ENCODE measurements around the gene FAM114A1.
"Not testable (repeated sequence)": the region's sequence is repeated elsewhere in the genome, so short reads cannot be mapped to it uniquely, and the experiment has no call there.

The FAM114A1 gene

DNA sequence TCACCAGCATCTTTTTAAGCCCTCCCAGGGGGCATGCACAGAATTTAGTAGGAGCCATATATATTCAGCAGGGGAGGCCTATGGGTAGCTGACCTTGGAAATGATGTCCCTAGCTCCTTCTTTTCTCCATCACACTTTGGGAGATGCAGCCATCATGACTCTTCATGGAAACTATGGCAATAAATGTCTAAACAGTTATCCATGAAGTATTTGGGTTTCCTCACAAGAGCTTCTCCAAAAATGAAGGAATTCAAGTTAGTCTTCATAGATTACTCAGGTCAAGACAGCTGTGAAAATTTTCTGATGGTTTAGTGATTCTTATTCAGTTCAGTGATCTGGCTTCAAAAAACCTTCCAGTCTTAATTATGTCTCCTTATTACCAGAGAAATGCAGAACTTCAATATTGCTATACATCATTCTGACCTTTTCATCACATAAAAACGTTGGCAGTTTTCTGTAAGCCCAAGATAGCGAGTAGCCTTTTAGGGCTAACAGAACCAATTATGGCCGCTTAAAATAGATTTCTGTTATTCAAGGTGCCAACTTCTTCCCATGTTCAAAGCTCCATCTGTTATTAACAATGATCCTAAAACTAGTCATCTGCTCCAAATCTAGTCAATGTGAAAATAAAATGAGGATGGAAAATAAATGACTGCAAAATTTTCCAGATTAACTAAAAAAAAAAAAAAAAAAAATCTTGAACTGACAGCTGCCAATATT, 112.1 kb downstream of the FAM114A1 start:
- DNase-seq = no peak

DNA sequence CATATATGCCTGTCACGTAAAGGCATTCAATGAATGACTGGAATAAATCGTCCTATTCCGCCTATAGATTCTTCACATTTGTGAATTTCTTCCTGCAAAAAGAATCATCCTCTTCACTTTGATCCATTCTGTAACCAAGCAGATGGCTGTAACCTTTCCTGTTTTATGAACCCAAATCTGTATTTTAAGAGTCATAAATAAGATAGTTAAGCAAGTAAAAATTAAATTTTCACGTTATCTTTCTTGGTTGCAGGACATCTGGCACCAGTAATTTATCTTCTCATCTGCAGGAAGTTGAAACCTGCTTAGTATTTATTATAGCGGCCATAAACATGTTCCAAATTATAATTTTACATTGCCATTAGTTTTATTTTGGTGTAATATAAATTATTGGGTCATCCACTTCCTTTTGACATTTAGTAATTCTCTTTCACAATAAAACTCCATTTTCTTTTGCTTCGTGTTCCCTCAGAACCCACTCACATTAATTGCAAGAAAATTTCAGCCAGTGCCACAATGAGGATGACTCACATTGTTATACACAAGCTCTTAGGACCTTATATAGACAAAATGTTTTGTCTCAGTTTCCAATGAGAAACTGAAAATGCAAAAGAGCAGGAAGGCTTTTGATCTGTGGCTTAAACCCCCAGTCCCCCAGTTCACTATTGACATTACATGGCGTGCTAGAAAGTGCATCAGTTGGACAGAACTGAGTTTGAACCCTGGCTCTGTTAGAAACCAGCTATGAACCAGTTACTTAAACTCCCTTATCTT, 113.5 kb downstream of the FAM114A1 start:
- peak; percentile 96 for DNase-seq

DNA sequence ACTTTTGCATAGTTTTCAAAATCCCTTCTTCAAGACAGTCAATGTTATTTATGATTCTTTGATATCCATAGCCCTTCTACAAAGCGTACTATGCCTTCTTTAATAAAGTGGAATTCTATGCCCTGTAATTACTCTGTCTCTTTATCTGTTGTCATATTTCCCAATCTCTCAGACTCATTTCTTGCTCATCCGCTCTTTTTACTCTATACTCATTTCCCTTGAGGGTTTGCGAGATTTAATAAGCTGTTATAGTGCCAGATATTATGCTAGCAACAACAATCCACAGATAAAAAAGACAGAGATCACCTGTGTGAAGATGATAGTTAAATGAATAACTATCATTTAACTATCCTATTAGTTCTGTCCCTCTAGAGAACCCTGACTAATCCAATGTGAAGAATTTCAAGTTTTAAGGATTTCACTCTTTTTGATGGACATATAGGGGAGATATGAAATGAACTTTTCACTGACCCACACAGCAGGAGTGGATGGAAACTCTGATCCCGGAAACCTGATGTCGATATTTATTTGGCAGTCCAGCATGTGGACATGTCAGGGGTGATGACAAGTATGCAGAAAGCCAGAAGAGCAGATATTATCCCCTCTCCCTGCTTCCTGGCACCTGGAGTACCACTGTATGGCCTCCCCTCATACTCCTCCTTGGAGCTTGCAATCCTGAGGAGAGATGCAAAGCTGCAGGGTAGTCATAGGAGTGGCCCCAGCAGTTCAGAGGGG, 114.9 kb downstream of the FAM114A1 start:
- DNase-seq = peak; percentile 37

DNA sequence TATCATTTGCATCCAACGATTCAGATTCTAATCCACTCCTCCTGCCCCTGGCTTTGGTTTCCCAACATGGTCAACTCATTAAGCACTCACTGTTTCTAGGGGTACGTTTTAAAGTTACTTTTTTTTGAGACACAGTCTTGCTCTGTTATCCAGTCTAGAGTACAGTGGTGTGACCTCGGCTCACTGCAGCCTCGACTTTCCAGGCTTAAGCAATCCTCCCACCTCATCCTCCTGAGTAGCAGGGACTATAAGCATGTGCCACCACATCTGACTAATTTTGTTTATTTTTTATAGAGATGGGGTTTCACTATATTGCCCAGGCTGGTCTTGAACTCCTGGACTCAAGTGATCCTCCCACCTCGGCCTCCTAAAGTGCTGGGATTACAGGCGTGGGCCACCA, 115.7 kb downstream of the FAM114A1 start:
- peak; percentile 87 for DNase-seq

DNA sequence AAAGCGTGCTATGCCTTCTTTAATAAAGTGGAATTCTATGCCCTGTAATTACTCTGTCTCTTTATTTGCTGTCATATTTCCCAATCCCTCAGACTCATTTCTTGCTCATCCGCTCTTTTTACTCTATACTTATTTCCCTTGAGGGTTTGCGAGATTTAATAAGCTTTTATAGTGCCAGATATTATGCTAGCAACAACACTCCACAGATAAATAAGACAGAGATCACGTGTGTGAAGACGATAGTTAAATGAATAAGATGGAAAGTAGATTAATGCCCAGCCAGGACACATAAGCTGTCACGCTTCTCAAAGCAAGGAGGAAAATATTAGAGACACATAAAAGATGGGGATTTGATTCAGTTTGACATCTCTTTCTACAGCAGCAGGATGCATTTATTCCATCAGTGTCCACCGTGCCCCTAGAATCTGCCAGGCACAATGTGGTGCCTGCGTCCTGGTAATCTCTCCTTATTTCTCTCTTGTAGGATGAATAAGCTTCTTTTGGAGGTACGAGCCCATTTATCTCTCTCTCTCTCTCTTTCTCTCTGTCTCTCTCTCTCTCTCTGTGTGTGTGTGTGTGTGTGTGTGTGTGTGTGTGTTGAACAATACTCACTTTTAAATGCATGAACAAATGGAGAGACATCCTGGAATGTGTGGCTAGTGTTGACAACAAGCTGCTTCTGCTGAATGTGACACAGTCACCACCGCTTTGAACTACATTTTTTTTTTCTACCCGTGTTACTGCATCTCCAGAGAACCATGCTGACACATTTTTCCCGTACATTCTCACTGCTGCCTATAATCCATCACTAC, 116.4 kb downstream of the FAM114A1 start:
- no peak for DNase-seq

DNA sequence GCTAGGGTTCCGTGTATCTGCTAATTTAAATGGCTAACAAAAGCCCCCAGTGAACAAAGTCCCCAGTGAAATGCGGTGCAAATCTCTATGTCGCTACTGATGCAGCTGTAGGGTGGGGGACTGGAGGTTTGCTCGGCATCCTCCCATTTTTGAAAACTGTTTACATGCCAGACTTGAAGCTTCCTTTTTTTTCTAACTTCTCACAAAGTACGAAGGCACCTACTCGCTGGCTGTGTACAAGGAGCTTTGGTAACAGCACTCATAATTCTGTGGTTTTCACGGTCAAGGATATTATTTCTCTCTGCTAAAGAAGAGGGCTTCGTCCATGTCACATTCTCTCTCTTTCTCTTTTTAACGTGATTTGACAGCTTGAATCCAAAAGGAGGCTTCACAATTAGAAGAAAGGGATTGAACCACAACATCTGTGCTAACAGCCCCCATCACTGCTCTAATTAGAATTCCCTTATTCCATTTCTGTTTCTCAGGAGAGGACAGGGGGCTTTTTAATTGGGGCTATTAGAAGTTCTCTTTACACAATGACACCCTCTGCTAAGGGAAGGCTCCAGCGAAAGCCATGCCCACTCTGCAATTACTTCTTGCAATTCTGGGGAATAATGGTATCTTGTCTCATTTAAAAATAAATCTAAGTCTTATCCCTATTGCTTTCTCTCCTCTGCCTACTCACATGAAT, 117.9 kb downstream of the FAM114A1 start:
- no peak for DNase-seq

DNA sequence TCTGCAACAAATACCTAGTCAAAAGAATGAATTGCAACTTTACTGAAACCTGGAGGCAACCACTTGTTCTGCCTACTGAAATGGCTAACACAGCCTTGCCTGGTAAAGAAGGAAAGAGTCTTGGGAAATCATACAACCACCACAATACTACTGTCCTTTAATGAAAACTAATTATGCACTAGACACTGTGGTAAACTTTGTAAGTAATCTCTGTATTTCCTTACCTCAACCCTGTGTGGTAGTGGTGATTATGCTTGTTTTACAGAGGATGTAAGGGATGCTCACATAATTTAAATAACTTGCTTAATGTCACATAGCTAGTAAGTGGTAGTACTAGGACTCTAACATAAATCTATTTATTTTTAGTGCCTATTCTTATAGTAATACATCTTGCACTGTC, 119.9 kb downstream of the FAM114A1 start:
- DNase-seq = no peak

DNA sequence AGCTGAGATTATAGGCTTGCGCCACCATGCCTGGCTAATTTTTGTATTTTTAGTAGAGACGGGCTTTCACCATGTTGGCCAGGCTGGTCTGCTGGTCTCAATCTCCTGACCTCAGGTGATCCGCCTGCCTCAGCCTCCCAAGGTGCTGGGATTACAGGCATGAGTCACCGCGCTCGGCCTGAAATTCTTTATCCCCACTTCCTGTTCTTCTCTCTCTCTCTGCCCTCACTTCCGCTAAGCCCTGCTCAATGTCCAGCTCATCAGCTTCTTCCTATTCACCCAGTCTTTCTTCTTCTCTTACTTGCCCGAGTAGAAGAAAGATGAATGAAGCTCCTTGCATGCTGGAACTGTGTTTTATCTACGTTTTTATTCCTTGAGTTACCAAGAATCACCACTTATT, 120.7 kb downstream of the FAM114A1 start:
- not testable (repeated sequence) for DNase-seq

DNA sequence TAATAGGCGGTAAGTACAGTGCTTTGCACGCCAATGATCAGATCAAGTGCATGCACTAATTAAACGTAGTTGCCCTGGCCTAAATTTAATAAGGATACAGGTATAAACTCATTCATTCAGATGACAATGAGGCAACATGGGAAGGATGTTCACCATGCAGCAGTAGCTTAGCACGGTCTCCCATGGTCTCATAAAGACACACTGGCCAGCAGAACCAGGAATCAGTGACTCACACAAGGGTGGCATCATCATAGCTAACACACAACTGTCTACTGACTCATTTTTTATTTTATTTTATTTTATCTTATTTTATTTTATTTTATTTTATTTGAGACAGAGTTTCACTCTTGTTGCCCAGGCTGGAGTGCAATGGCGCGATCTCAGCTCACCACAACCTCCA, 121.9 kb downstream of the FAM114A1 start:
- DNase-seq = peak; percentile 31

DNA sequence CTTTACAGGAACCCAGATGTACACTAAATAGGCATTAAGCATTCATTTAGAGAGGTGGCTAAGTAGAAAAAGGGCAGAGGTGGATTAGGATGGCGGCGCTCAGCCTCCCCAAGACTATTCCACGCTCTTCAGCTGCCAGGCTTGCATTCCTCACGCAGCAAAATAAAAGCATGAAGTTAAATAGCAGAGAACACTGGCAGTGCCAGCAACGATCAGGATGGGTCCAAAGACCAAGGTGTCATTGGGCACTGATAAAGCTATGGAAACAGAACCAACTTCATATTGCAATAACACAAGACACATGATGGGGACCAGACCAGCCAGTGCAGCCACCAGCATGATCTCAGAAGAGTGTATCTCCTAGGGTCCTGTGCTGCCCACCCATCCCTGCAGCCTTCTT, 122.6 kb downstream of the FAM114A1 start:
- DNase-seq = no peak

DNA sequence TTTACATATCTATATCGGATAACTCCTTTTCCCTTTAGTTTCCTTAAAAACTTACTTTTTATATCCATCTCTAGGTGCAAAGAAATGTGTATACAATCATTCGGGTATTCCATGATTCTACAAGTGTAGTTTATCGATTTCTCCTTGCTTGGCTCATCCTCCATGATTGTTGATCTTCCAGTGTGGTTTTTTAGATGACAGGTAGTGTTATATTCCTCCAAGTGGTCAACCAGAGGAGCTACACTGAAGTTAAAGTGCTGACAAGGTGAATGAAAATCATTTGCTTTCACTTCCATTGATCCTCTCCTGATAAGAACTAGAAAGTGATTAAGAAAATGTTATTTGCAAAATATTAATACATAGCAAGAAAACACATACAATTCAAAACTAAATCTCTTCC, 126.1 kb downstream of the FAM114A1 start:
- DNase-seq = no peak

DNA sequence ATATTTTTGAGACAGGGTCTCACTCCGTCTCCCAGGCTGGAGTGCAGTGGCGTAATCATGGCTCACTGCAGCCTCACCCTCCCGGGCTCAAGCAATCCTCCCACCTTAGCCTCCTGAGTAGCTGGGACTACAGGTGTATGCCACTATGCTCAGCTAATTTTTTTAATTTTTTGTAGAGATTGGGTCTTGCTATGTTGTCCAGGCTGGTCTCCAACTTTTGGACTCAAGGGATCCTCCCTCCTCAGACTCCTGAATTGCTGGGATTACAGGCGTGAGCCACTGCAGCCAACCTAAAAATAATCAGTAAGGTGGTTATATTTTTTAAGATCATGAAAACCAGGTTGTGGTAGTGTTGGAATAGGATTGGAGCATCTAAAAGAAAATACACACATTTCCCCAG, 126.5 kb downstream of the FAM114A1 start:
- no peak for DNase-seq
